Measurements from ENCODE around the gene GCNA.
"Not testable (repeated sequence)": the region's sequence is repeated elsewhere in the genome, so short reads cannot be mapped to it uniquely, and the experiment has no call there.

GCNA gene

DNA sequence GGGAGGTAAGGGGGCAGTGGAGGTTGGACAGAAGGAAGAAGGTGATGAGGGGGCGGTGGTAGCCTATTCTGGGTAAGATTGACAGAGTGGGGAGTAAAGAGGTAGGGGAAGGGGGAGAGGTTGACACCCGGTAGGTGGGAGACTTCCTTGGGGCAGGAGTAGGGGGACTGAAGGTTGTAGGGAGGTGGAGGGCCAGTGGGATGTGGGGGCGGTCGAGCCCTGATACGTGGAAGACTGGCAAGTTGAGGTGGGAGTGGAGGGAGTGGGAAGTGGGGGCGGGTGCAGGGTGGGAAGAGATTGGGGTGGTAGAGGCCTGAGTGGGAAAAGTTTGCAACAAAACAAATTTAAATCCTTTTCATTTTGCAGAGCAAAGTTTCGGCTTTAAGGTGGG lies 1.7 kb downstream of the GCNA start:
- no peaks in the 10 kb centered on the region for H3K27me3 Mint-ChIP-seq (ENCODE audit: low read depth)
- peaks cover 2% of the 10 kb centered on the region for H3K9me3 Mint-ChIP-seq
- no peak overlapping the region for H3K4me3 Mint-ChIP-seq
- no peak overlapping the region for H3K27ac Mint-ChIP-seq
- H3K36me3 Mint-ChIP-seq (ENCODE audit: low read depth): peaks cover 39% of the 10 kb centered on the region
- H3K4me1 Mint-ChIP-seq: no peaks in the 10 kb centered on the region
- TF ChIP-seq, protein P1, sequence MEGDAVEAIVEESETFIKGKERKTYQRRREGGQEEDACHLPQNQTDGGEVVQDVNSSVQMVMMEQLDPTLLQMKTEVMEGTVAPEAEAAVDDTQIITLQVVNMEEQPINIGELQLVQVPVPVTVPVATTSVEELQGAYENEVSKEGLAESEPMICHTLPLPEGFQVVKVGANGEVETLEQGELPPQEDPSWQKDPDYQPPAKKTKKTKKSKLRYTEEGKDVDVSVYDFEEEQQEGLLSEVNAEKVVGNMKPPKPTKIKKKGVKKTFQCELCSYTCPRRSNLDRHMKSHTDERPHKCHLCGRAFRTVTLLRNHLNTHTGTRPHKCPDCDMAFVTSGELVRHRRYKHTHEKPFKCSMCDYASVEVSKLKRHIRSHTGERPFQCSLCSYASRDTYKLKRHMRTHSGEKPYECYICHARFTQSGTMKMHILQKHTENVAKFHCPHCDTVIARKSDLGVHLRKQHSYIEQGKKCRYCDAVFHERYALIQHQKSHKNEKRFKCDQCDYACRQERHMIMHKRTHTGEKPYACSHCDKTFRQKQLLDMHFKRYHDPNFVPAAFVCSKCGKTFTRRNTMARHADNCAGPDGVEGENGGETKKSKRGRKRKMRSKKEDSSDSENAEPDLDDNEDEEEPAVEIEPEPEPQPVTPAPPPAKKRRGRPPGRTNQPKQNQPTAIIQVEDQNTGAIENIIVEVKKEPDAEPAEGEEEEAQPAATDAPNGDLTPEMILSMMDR (IDR thresholded peaks at IDR 0.05; ENCODE audit: unreplicated experiment in 3 of 3): no peak

DNA sequence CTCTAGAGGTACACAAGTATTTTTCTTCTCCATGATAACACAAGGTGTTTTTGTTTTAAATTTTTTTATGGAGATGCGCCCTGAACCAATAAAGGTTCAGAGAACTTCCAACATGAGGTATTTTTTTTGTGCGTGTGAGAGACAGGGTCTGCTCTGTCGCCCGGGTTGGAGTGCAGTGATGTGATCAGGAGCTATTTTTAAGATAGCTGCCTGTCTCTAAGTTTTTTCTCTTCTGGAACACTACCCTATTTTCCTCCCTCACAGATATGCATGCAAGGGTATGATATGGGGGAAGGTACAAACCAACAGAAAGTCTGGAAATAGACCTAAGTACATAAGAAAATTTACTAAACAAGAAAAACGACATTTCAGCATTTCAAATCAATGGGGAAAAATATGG lies 3.0 kb downstream of the GCNA start:
- H3K4me1 Mint-ChIP-seq: no peaks in the 10 kb centered on the region
- H3K4me3 Mint-ChIP-seq: no peak overlapping the region
- no peak overlapping the region for H3K27ac Mint-ChIP-seq
- TF ChIP-seq, protein P1 (IDR thresholded peaks at IDR 0.05; ENCODE audit: unreplicated experiment in 3 of 3): no peak
- peaks cover 33% of the 10 kb centered on the region for H3K36me3 Mint-ChIP-seq (ENCODE audit: low read depth)
- peaks cover 2% of the 10 kb centered on the region for H3K9me3 Mint-ChIP-seq
- H3K27me3 Mint-ChIP-seq (ENCODE audit: low read depth): no peaks in the 10 kb centered on the region

DNA sequence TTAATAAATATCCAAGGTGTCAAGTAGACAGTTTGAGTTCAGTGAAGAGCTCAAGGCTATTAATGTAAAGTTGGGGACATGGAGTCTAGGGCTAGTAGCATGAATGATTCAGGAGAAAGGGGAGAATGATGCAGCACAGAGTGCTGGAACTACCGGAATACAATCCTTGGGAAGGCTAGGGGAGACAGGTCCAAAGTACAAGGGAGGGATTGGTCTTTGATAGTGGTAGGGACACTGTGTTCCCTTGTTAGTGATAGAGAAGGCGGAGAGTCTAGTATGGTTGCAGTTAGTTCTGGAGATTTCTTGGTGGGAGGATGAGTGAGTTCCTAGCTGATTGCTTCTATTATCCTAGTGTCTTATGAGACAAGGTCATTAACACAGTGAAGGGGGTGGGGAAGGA lies 8.7 kb downstream of the GCNA start:
- TF ChIP-seq, protein P1 (IDR thresholded peaks at IDR 0.05; ENCODE audit: unreplicated experiment in 3 of 3): no peak
- peaks cover 12% of the 10 kb centered on the region for H3K36me3 Mint-ChIP-seq (ENCODE audit: low read depth)
- H3K9me3 Mint-ChIP-seq: no peaks in the 10 kb centered on the region
- no peaks in the 10 kb centered on the region for H3K27me3 Mint-ChIP-seq (ENCODE audit: low read depth)
- H3K4me3 Mint-ChIP-seq: no peak overlapping the region
- H3K4me1 Mint-ChIP-seq: no peaks in the 10 kb centered on the region
- no peak overlapping the region for H3K27ac Mint-ChIP-seq

DNA sequence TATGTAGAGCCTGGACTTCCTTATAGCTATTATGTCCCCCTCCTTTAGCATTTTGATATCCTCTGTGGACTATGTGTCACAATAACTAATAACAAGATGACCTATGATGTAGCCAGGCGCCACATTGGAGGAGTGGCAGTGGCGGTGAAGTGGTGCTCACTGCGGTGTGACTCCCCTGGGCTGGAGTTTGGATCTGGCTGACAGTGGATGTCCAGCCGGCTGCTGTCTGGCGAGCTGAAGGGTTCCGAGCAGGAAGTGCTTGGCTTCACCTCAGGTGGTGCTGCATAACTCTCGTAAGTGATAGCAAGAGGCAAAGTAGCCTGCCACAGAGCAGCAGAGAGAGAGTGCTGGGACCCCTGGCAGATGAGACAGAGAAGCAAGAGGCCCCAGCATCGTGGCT lies 15.0 kb downstream of the GCNA start:
- H3K9me3 Mint-ChIP-seq; H3K27ac Mint-ChIP-seq; H3K36me3 Mint-ChIP-seq (ENCODE audit: low read depth); H3K4me1 Mint-ChIP-seq; H3K4me3 Mint-ChIP-seq; H3K27me3 Mint-ChIP-seq (ENCODE audit: low read depth): not testable (repeated sequence)

DNA sequence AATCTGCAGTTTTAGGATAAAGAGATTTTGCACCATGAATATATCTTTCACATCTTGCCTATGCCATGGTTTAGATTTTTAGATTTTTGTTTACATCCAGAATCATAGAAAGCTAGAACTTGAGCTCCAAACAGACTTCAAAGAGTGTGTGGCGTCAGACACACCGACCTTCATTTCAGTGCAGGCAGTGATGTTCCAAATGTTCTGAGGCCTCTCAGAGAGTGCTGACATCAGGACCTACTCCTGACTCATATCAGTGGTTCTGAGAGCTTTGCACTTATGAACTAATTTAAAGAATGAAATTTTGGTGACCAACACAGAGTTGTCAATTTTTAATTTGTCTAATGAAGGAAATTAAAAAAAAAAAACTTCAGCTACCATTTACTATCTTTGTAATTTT lies 21.7 kb downstream of the GCNA start:
- H3K4me1 Mint-ChIP-seq: no peaks in the 10 kb centered on the region
- TF ChIP-seq, protein P1 (IDR thresholded peaks at IDR 0.05; ENCODE audit: unreplicated experiment in 3 of 3): no peak
- no peak overlapping the region for H3K27ac Mint-ChIP-seq
- H3K36me3 Mint-ChIP-seq (ENCODE audit: low read depth): peaks cover 58% of the 10 kb centered on the region
- H3K9me3 Mint-ChIP-seq: peaks cover 29% of the 10 kb centered on the region
- no peak overlapping the region for H3K4me3 Mint-ChIP-seq
- no peaks in the 10 kb centered on the region for H3K27me3 Mint-ChIP-seq (ENCODE audit: low read depth)

DNA sequence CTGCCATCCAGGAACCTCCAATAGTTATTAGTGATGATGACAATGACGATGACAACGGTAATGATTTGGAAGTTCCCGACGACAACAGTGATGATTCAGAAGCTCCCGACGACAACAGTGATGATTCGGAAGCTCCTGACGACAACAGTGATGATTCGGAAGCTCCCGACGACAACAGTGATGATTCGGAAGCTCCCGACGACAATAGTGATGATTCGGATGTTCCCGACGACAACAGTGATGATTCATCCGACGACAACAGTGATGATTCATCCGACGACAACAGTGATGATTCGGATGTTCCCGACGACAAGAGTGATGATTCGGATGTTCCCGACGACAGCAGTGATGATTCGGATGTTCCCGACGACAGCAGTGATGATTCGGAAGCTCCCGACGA lies 25.4 kb downstream of the GCNA start:
- TF ChIP-seq, protein P1 (IDR thresholded peaks at IDR 0.05; ENCODE audit: unreplicated experiment in 3 of 3): no peak
- peaks cover 36% of the 10 kb centered on the region for H3K9me3 Mint-ChIP-seq
- peaks cover 70% of the 10 kb centered on the region for H3K36me3 Mint-ChIP-seq (ENCODE audit: low read depth)
- H3K27me3 Mint-ChIP-seq (ENCODE audit: low read depth): no peaks in the 10 kb centered on the region
- H3K4me1 Mint-ChIP-seq: no peaks in the 10 kb centered on the region
- no peak overlapping the region for H3K4me3 Mint-ChIP-seq
- H3K27ac Mint-ChIP-seq: no peak overlapping the region

All from nephron (organoid).